ENCODE measurements around the gene CNPPD1. TPM values are rescaled to one million over a fixed set of nuclear protein-coding genes. Genes with fewer than 3 reads are reported as not detected.

Gene CNPPD1
- total and polyA plus RNA-seq, 2 of the 8 experiments (the other 6 are each of a cell fraction or from before 2014, with no cell fraction given): 32.9 to 35.9 TPM

GRCh38 chr2:219168932-219169331, 7.8 kb downstream of the CNPPD1 start:
- TF ChIP-seq HDAC6 (IDR thresholded peaks at IDR 0.05; ENCODE audit: low read depth, low read length) (no peak), NRF1 (IDR thresholded peaks at IDR 0.05; ENCODE audit: low read depth, low read length) (no peak), SIRT6 (IDR thresholded peaks at IDR 0.05; ENCODE audit: low read length) (no peak), SRF (IDR thresholded peaks at IDR 0.05; ENCODE audit: low read depth, low read length) (no peak), CTCF (IDR thresholded peaks at IDR 0.05; ENCODE audit: control extremely low read depth in 1 of 3, insufficient read depth in 1 of 3, low read depth in 1 of 3, low read length in 3 of 3) (no peak), YY1 (IDR thresholded peaks at IDR 0.05; ENCODE audit: low read depth, low read length) (no peak)
- FAIRE-seq (no peak), DNase-seq (ENCODE audit: low read depth in 1 of 2, low spot score in 2 of 2) (no peak)
- no peak overlapping the region for H4K91ac ChIP-seq (replicated peaks; ENCODE audit: insufficient read length, low read length)
- no peak overlapping the region for H3K23ac ChIP-seq (ENCODE audit: insufficient read length)
- no peaks in the 10 kb centered on the region; a peak in 1 of 7 replicates for H3K27me3 ChIP-seq (replicated peaks in 1 of 4; ENCODE audit: control insufficient read depth in 3 of 4, extremely low read depth in 1 of 4, insufficient read depth in 3 of 4, low read length in 3 of 4)
- no peak overlapping the region for H3K4me2 ChIP-seq (ENCODE audit: insufficient read depth in 1 of 2, low read depth in 2 of 2, low read length in 2 of 2)
- no peak overlapping the region for H2BK5ac ChIP-seq (ENCODE audit: low read depth, low read length)
- no peak overlapping the region for H3K56ac ChIP-seq (replicated peaks; ENCODE audit: insufficient read length, low read depth, low read length)
- H4K5ac ChIP-seq (ENCODE audit: insufficient read length, low read depth, low read length): no peak overlapping the region
- no peak overlapping the region for H3K14ac ChIP-seq (ENCODE audit: insufficient read length)
- H4K8ac ChIP-seq (ENCODE audit: extremely low read depth, insufficient read depth, low read length): no peak overlapping the region
- H2BK12ac ChIP-seq (ENCODE audit: low read depth, low read length): no peak overlapping the region
- no peak overlapping the region for H2AK5ac ChIP-seq (ENCODE audit: low read depth, low read length)
- no peak overlapping the region for H3K4ac ChIP-seq (replicated peaks; ENCODE audit: insufficient read length, low read depth, low read length)
- H2BK20ac ChIP-seq (ENCODE audit: low read length): no peak overlapping the region
- no peaks in the 10 kb centered on the region; the same call in 1 of the 2 replicates for H3K79me1 ChIP-seq (ENCODE audit: low read depth, low read length)
- H3K18ac ChIP-seq (ENCODE audit: extremely low read depth, low read length): no peak overlapping the region
- no peaks in the 10 kb centered on the region for H3K23me2 ChIP-seq (ENCODE audit: low read depth, low read length)
- no peak overlapping the region for H3K4me3 ChIP-seq (ENCODE audit: extremely low read depth in 1 of 4, insufficient read depth in 2 of 4, low read depth in 3 of 4, low read length in 4 of 4)
- no peak overlapping the region for H2BK15ac ChIP-seq (ENCODE audit: low read length)
- no peaks in the 10 kb centered on the region for H3K9me3 ChIP-seq (ENCODE audit: insufficient read depth in 2 of 2, low read depth in 1 of 2, low read length in 1 of 2)
- CTCF ChIA-PET (ENCODE audit: partially characterized antibody): interaction anchor here (1.1 to 8.3 kb wide), 5 partner anchors 12 to 140 kb away, joined by 4 to 71 read pairs (median 4); partner anchors contain the start of gene NHEJ1
- peaks cover 0 to 2% (median 0%) of the 10 kb centered on the region in 4 experiments; a peak in 2 of 8 replicates for H3K36me3 ChIP-seq (ENCODE audit: control insufficient read depth in 2 of 4, insufficient read depth in 4 of 4, low read length in 3 of 4)
- H2AFZ ChIP-seq (ENCODE audit: low read length): no peak overlapping the region
- POLR2A ChIA-PET (ENCODE audit: partially characterized antibody): no interaction called here
- H3K79me2 ChIP-seq (ENCODE audit: control insufficient read depth in 1 of 2, insufficient read depth in 2 of 2, low read length in 2 of 2): no peaks in the 10 kb centered on the region
- peaks cover 0 to 4% of the 10 kb centered on the region in 2 experiments for H4K20me1 ChIP-seq (replicated peaks in 1 of 2; ENCODE audit: control insufficient read depth in 1 of 2, insufficient read depth in 2 of 2, low read length in 2 of 2)
- no peak overlapping the region for H3K27ac ChIP-seq (ENCODE audit: low read depth, low read length)
- H2BK120ac ChIP-seq (replicated peaks; ENCODE audit: low read depth, low read length): no peak overlapping the region
- no peaks in the 10 kb centered on the region for H3K4me1 ChIP-seq (replicated peaks in 1 of 4; ENCODE audit: control insufficient read depth in 3 of 4, insufficient read depth in 4 of 4, low read length in 3 of 4)
- no peak overlapping the region for H3K9ac ChIP-seq (replicated peaks in 1 of 4; ENCODE audit: extremely low read depth in 1 of 4, low read depth in 3 of 4, low read length in 3 of 4)

All from H1 (cell line).